Rectal smooth muscle tissue (tissue), 1 donor: ENCODE data around the gene STMND1.
"Not testable (repeated sequence)": the region's sequence is repeated elsewhere in the genome, so short reads cannot be mapped to it uniquely, and the experiment has no call there.

ENCODE experiments used
- H3K27ac ChIP-seq: one replicate; pipeline ENCODE4 v1.7.0; 2013; ENCODE audit warnings: low read depth, low read length, inconsistent platforms
- H3K27me3 ChIP-seq: one replicate; pipeline ENCODE4 v1.7.0; 2013; ENCODE audit warnings: low read length; ENCODE audit not compliant: control insufficient read depth, insufficient read depth
- H3K36me3 ChIP-seq: one replicate; pipeline ENCODE4 v1.7.0; 2013; ENCODE audit warnings: low read length; ENCODE audit not compliant: control insufficient read depth, insufficient read depth
- H3K4me1 ChIP-seq: one replicate; pipeline ENCODE4 v1.7.0; 2013; ENCODE audit warnings: low read length; ENCODE audit not compliant: control insufficient read depth, insufficient read depth
- H3K4me3 ChIP-seq: one replicate; pipeline ENCODE4 v1.7.0; 2013; ENCODE audit warnings: low read length
- H3K9ac ChIP-seq: one replicate; pipeline ENCODE4 v1.7.0; 2013; ENCODE audit warnings: low read length

STMND1 gene

DNA sequence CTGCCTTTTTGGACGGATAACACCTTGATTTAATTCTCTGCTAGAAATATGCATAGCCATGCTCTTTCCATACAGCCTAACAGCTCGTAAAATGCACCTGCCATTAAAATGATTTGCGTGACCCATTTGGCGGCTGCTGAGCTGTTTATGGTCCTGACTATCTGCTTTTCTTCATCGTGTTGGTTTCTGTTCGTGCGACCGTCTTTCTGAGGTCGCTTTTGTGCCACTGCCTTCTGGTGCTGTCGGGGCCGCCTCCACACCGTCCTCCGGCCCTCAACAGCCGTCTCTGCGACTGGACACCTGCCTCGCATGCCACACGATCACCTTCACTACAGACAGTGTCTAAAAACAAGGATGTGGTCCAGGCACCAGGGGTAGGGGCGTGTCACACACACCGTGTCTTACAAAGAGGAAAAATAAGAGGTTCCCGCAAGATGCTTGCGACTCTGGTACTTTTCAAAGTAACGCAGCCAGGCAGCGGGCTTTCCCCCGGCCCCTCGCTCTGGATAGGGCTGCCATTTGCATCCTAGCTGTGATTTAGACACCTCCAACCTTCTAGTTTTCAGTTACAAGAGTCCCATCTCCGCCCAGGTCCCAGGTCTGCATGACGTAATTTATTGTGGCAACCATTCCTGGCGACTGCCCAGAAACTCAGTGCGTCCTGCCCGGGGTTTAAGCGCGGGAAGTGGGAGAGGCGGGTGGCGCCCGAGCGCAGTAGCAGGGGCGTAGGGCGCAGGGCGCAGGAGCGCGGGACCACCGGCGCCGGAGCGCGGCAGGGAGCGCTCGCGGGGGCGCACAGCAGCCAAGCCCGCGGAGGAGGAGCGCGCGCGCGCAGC is at the start of gene STMND1:
Gene STMND1, plus strand, starts transcription at position 629 of the 836 bp plus-strand sequence. CDS start 208 bp downstream, outside the sequence.
- no peaks in the 10 kb centered on the region for H3K27me3 ChIP-seq
- H3K9ac ChIP-seq, result no peak within 1 kb of the TSS
- no peaks in the 10 kb centered on the region for H3K36me3 ChIP-seq
- H3K4me3 ChIP-seq, result peak within 1 kb of the TSS; percentile 70
- no peaks in the 10 kb centered on the region for H3K4me1 ChIP-seq
- H3K27ac ChIP-seq, result no peak within 1 kb of the TSS

GRCh38 chr6:17054647-17055046 is 47.2 kb upstream of the STMND1 start:
- Histone ChIP-seq H3K36me3 (no peaks in the 10 kb centered on the region), H3K4me3 (no peak overlapping the region), H3K9ac (no peak overlapping the region), H3K27me3 (no peaks in the 10 kb centered on the region), H3K4me1 (no peaks in the 10 kb centered on the region), H3K27ac (no peak overlapping the region)

DNA sequence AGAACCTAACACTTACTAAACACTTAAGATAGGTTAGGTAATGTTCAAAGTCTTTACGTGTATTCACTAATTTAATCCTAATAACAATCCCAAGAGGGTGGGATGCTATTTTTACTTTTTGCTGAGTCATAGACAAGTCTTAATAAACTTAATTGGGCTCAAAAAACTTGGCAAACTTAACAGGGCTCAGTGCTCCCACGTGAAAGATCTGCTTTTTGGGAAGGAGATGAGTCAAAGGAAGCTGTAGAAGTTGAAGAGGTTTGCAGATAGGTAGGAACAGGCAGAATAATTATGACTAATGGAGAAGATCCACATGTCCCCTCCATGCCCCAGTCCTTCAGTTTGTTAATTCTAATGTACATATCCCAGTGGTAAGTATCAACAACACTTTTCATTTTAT is 44.5 kb upstream of the STMND1 start:
- Histone ChIP-seq H3K9ac (no peak overlapping the region), H3K36me3 (no peaks in the 10 kb centered on the region), H3K4me3 (no peak overlapping the region), H3K4me1 (no peaks in the 10 kb centered on the region), H3K27ac (no peak overlapping the region), H3K27me3 (no peaks in the 10 kb centered on the region)

DNA sequence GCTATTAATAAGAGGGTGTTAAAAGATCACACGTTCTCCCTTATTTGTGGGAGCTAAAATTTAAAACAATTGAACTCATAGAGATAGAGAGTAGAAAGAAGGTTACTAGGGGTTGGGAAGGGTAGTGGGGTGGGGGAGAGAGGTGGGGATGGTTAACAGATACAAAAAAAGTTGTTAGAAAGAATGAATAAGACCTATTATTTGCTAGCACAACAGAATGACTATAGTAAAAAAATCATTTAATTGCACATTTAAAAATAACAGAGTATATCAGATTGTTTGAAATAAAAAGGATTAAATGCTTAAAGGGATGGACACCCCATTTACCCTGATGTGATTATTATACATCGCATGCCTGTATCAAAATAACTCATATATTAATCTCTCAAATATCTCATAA is 43.3 kb upstream of the STMND1 start:
- H3K36me3 ChIP-seq, result no peaks in the 10 kb centered on the region
- H3K27ac ChIP-seq, result no peak overlapping the region
- no peaks in the 10 kb centered on the region for H3K27me3 ChIP-seq
- no peak overlapping the region for H3K9ac ChIP-seq
- H3K4me1 ChIP-seq, result no peaks in the 10 kb centered on the region
- no peak overlapping the region for H3K4me3 ChIP-seq

GRCh38 chr6:17059022-17059421 is 42.8 kb upstream of the STMND1 start:
- H3K4me3 ChIP-seq, result no peak overlapping the region
- H3K9ac ChIP-seq, result no peak overlapping the region
- H3K36me3 ChIP-seq, result no peaks in the 10 kb centered on the region
- no peaks in the 10 kb centered on the region for H3K4me1 ChIP-seq
- no peaks in the 10 kb centered on the region for H3K27me3 ChIP-seq
- H3K27ac ChIP-seq, result no peak overlapping the region

- no peak overlapping the region for H3K4me3 ChIP-seq
- H3K36me3 ChIP-seq, result no peaks in the 10 kb centered on the region
- H3K9ac ChIP-seq, result no peak overlapping the region
Measured at GRCh38 chr6:17059850-17060249, 42.0 kb upstream of the STMND1 start.

DNA sequence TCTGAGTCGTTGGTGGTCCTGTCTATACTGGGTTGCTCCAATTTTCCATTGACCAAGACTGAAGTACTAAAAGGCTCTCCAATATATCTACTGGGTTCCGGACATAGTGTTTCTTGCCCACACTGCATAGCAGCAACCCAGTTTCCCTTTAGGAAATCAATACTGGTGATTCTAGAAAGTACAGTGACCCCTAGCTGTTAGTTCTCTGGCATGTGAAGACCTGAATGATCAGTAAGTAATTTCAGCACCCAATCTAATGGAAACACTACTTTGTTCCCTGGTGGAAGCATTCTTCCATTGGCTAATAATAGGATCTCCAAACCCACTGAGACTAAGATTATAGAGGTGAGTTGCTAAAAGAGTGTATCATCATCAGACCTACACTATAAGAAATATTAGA is 40.8 kb upstream of the STMND1 start:
- Histone ChIP-seq H3K27ac (no peak overlapping the region), H3K27me3 (no peaks in the 10 kb centered on the region), H3K4me3 (no peak overlapping the region), H3K36me3 (no peaks in the 10 kb centered on the region), H3K4me1 (no peaks in the 10 kb centered on the region), H3K9ac (no peak overlapping the region)

More at GRCh38 chr6:17059850-17060249, 42.0 kb upstream of the STMND1 start:
- Histone ChIP-seq H3K4me1 (no peaks in the 10 kb centered on the region), H3K27ac (no peak overlapping the region), H3K27me3 (no peaks in the 10 kb centered on the region)

DNA sequence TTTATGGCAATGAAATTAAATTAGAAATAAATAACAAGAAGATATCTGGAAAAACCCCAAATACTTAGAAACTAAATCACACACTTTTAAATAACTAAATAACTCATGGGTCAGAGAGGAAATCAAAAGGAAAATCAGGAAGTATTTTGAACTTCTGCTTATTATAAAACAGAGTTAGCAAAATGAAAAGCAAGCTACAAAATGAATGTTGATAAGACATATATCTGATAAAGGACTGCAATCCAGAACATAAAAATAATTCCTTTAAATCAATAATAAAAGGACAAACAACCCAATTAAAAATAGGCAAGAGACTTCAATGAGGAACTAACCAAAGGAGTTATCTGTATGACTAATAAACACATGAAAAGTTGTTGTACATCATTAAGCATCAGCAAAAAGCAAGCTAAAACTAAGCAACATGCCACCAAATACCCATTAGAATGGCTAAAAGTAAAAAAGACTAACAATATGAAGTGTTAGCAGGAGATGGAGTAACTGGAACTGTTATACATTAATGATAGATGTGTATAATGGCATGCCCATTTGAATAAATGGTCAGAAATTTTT is 38.9 kb upstream of the STMND1 start:
- Histone ChIP-seq H3K36me3 (no peaks in the 10 kb centered on the region), H3K27ac (no peak overlapping the region), H3K9ac (no peak overlapping the region), H3K27me3 (no peaks in the 10 kb centered on the region), H3K4me1 (no peaks in the 10 kb centered on the region), H3K4me3 (no peak overlapping the region)

DNA sequence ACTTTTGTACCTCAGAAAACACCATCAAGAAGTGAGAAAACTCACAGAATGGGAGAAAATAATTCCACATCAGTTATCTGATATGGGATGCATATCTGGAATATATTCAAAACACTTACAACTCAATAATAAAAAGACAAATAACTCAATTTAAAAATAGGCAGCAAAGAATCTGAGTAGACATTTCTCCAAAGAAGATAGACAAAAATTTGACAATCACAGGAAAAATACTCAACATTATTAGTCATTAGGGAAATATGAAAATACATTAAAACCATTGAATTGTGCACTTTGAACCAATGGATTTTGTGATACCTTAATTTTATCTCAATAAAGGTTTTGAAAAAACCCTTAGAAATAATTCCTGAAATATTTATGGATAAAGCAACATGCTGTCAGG is 36.9 kb upstream of the STMND1 start:
- H3K27ac ChIP-seq, result no peak overlapping the region
- no peaks in the 10 kb centered on the region for H3K36me3 ChIP-seq

DNA sequence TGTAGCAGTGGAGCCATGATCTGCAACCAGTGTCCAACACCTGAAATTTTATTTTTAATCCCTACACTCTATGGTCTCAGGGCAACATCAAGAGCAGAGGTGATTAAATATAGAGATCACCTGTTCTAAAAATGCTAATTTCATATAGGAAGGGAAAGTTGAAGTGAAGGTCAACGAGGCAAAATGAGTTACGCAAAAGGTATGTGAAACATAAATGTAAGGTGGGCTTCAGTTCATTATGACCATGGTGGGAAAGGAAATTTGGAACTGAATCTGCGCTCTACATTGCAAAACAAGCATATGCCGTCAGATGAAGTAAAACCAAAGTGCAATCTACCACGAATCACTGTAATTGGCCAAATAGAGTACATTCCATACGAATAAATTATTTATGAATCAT is 35.2 kb upstream of the STMND1 start:
- Histone ChIP-seq H3K27me3 (no peaks in the 10 kb centered on the region), H3K4me3 (no peak overlapping the region), H3K27ac (no peak overlapping the region), H3K4me1 (no peaks in the 10 kb centered on the region), H3K9ac (no peak overlapping the region), H3K36me3 (no peaks in the 10 kb centered on the region)

More for the DNA sequence above, 36.9 kb upstream of the STMND1 start:
- Histone ChIP-seq H3K4me3 (no peak overlapping the region), H3K27me3 (no peaks in the 10 kb centered on the region), H3K4me1 (no peaks in the 10 kb centered on the region), H3K9ac (no peak overlapping the region)

GRCh38 chr6:17068972-17069371 is 32.9 kb upstream of the STMND1 start:
- H3K9ac ChIP-seq, result not testable (repeated sequence)

GRCh38 chr6:17070400-17070799 is 31.4 kb upstream of the STMND1 start:
- not testable (repeated sequence) for H3K9ac ChIP-seq, H3K27me3 ChIP-seq, H3K4me3 ChIP-seq, H3K4me1 ChIP-seq, H3K27ac ChIP-seq, H3K36me3 ChIP-seq

More at GRCh38 chr6:17068972-17069371, 32.9 kb upstream of the STMND1 start:
- H3K27ac ChIP-seq, H3K36me3 ChIP-seq, H3K4me3 ChIP-seq, H3K27me3 ChIP-seq, H3K4me1 ChIP-seq: not testable (repeated sequence)

- not testable (repeated sequence) for H3K36me3 ChIP-seq, H3K27ac ChIP-seq, H3K27me3 ChIP-seq, H3K9ac ChIP-seq, H3K4me1 ChIP-seq, H3K4me3 ChIP-seq
Measured at GRCh38 chr6:17073596-17073995, 28.3 kb upstream of the STMND1 start.
